GM12892 (cell line): ENCODE results near the gene GAGE12H.

Experiments used
- DNase-seq: peaks from one replicate; pipeline ENCODE4 v3.0.0; 2011; ENCODE audit not compliant: insufficient read length
- FAIRE-seq: peaks from 2 replicates; lab custom pipeline; 2011; peaks lifted over from hg19 to GRCh38; lab: Jason Lieb, UNC
- POLR2A ChIP-seq: IDR thresholded peaks from 2 replicates; pipeline ENCODE4 v1.6.1; 2011; ENCODE audit warnings: low read depth, low read length, control low read depth
- POLR2AphosphoS5 ChIP-seq: IDR thresholded peaks from 2 replicates; pipeline ENCODE4 v1.6.1; 2011; ENCODE audit warnings: low read depth, low read length, control low read depth
- TAF1 ChIP-seq: IDR thresholded peaks from 2 replicates; pipeline ENCODE4 v1.6.1; 2011; ENCODE audit warnings: low read depth, mild to moderate bottlenecking, control low read depth, low read length, borderline replicate concordance

The GAGE12H gene

DNA sequence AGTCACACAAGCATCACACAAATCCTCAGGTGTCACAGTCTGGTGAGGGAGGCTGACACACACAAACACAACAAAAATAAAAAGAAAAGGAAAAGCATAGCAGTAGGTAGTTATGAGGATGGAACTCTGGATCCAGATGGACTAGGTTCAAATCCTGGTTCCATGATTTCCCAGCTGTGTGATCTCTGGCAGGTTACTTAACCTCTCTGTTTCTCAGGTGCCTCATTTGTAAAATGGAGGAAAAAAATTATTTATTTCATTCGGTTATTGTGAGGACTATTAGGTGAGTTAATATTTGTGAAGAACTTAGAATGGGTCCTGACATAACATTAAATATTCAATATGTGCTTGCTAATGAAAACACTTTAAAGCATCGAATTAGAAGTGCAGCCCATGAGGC is 38.8 kb downstream of the GAGE12H start:
- TF ChIP-seq POLR2A (no peak), POLR2AphosphoS5 (no peak), TAF1 (no peak)
- FAIRE-seq, result no peak

GRCh38 chrX:49627086-49627777 is 47.5 kb downstream of the GAGE12H start:
- TF ChIP-seq POLR2AphosphoS5 (no peak), POLR2A (no peak), TAF1 (no peak)
- DNase-seq, result no peak
- no peak for FAIRE-seq

More for the DNA sequence above, 38.8 kb downstream of the GAGE12H start:
- DNase-seq, result no peak
